Endothelial cell of umbilical vein (primary cell): ENCODE results near the gene SPTBN4. TPM values are rescaled to one million over a fixed set of nuclear protein-coding genes. Genes with fewer than 3 reads are reported as not detected.

Experiments
- BruUV-seq: library from RNA; stranded (reverse); fragments of 400-500 nt; replicated peaks from 2 replicates; lab custom pipeline; 2021; lab: Mats Ljungman, UMichigan
- CTCF ChIA-PET: fragments of 300-600, 350-600 bp; sonication (Branson Sonifier 250); formaldehyde crosslinking; loops from one replicate; lab custom pipeline; 2021; ENCODE audit warnings: antibody characterized with exemption, inconsistent platforms; lab: Charles Lee
- POLR2A ChIA-PET: fragments of 300-600, 350-600 bp; sonication (Branson Sonifier 250); formaldehyde crosslinking; loops from one replicate; lab custom pipeline; 2021; ENCODE audit warnings: antibody characterized with exemption, inconsistent platforms; lab: Charles Lee
- DNase-seq: peaks from one replicate; pipeline ENCODE4 v3.0.0-alpha.2; 2011; ENCODE audit warnings: low read depth, low spot score
- FAIRE-seq: peaks from 2 replicates; lab custom pipeline; 2011; peaks lifted over from hg19 to GRCh38; lab: Jason Lieb, UNC
- H2AFZ ChIP-seq: 2 replicates; pipeline ENCODE4 v1.6.0; 2012; ENCODE audit warnings: low read depth, low read length, control low read depth, inconsistent platforms
- H3K27ac ChIP-seq: 2 replicates; pipeline ENCODE4 v1.5.1; 2011; ENCODE audit warnings: low read depth, mild to moderate bottlenecking, control low read depth, low read length, moderate library complexity; ENCODE audit not compliant: insufficient read depth
- H3K27me3 ChIP-seq, 2 experiments: 2 replicates each; pipeline versions ENCODE4 v1.6.0 to v1.6.1; 2011; ENCODE audit warnings: low read length in 2 of 2, mixed read lengths in 1 of 2; ENCODE audit not compliant: control insufficient read depth in 2 of 2, insufficient read depth in 2 of 2
- H3K36me3 ChIP-seq, 2 experiments: 2 replicates in 1 of 2; 3 replicates in 1 of 2; pipeline ENCODE4 v1.5.1; 2011; ENCODE audit warnings: low read length in 2 of 2, mild to moderate bottlenecking in 1 of 2, moderate library complexity in 1 of 2; ENCODE audit not compliant: control insufficient read depth in 2 of 2, insufficient read depth in 2 of 2; ENCODE audit errors: extremely low read depth in 1 of 2
- H3K4me1 ChIP-seq: 3 replicates; pipeline ENCODE4 v1.5.1; 2011; ENCODE audit warnings: mild to moderate bottlenecking, low read length; ENCODE audit not compliant: control insufficient read depth, insufficient read depth; ENCODE audit errors: extremely low read depth
- H3K4me2 ChIP-seq: 2 replicates; pipeline ENCODE4 v1.6.1; 2011; ENCODE audit warnings: low read length, control low read depth, mixed read lengths; ENCODE audit not compliant: insufficient read depth
- H3K4me3 ChIP-seq, 3 experiments: fragments of 200-600 bp in 1 of 3; sonication (generic), shearing (Covaris generic) in 1 of 3; replicated peaks in 1 of 3; 2 replicates each; pipeline ENCODE4 v1.5.1; 2011 to 2016; ENCODE audit warnings: control low read depth in 3 of 3, low read length in 3 of 3, mild to moderate bottlenecking in 2 of 3, inconsistent platforms in 1 of 3, low read depth in 1 of 3, moderate library complexity in 1 of 3; ENCODE audit not compliant: insufficient read depth in 1 of 3
- H3K79me2 ChIP-seq: 2 replicates; pipeline ENCODE4 v1.6.0; 2012; ENCODE audit warnings: low read length, inconsistent platforms; ENCODE audit not compliant: control insufficient read depth, insufficient read depth
- H3K9ac ChIP-seq: replicated peaks from 2 replicates; pipeline ENCODE3; 2011; ENCODE audit warnings: low read length, control low read depth; ENCODE audit not compliant: insufficient read depth; ENCODE audit errors: extremely low read depth
- H3K9me1 ChIP-seq: replicated peaks from 3 replicates; pipeline ENCODE4 v1.6.0; 2011; ENCODE audit warnings: mild to moderate bottlenecking, low read length; ENCODE audit not compliant: control insufficient read depth, insufficient read depth; ENCODE audit errors: extremely low read depth
- H3K9me3 ChIP-seq: replicated peaks from 2 replicates; pipeline ENCODE4 v1.5.1; 2012; ENCODE audit warnings: low read length, inconsistent platforms; ENCODE audit not compliant: control insufficient read depth, insufficient read depth
- H4K20me1 ChIP-seq: replicated peaks from 2 replicates; pipeline ENCODE3; 2011; ENCODE audit warnings: mild to moderate bottlenecking, low read length; ENCODE audit not compliant: control insufficient read depth, insufficient read depth; ENCODE audit errors: extremely low read depth
- CTCF ChIP-seq, 2 donors: IDR thresholded peaks; 1 replicate in 1 of 2; 2 replicates in 1 of 2; pipeline ENCODE4 v1.5.1; 2011; ENCODE audit warnings: low read length in 2 of 2, mild to moderate bottlenecking in 2 of 2, moderate library complexity in 2 of 2, control low read depth in 1 of 2, inconsistent platforms in 1 of 2, low read depth in 1 of 2; ENCODE audit not compliant: insufficient read depth in 1 of 2; ENCODE audit errors: extremely low read depth in 1 of 2
- EZH2 ChIP-seq: IDR thresholded peaks from 2 replicates; pipeline ENCODE4 v1.6.1; 2012; ENCODE audit warnings: borderline replicate concordance, low read depth, mild to moderate bottlenecking, moderate library complexity, low read length, inconsistent platforms; ENCODE audit not compliant: severe bottlenecking
- MYC ChIP-seq: IDR thresholded peaks from one replicate; pipeline ENCODE4 v1.6.1; 2011; ENCODE audit warnings: mild to moderate bottlenecking, low read depth, low read length
- dilution Hi-C: fragments of 300-500 bp; cut with MboI; formaldehyde crosslinking; loops from one replicate; pipeline ENCODE4 v1.15.0; 2019; ENCODE audit warnings: low sequenced_read_pairs; ENCODE audit not compliant: extremely low pct_ligation_motif_present
- intact Hi-C: fragments of 100-400 bp; cut with micrococcal nuclease; formaldehyde crosslinking; loops from one replicate; pipeline ENCODE4 v1.10.0; 2022
- polyA plus RNA-seq, 4 experiments: library from polyadenylated mRNA; depleted of rRNA in 3 of 4; stranded (reverse) in 3 of 4; unstranded in 1 of 4; fragments of >200 nt; gene quantifications; 2 replicates each; pipeline versions ENCODE4 v1.2.1 to v1.2.3, GENCODE V29; 2011 to 2012; ENCODE audit warnings: missing spikeins in 1 of 4
- total RNA-seq: library from RNA; stranded (reverse); gene quantifications from 2 replicates; pipeline ENCODE4 v1.2.3, GENCODE V29; 2021

Gene SPTBN4
- total and polyA plus RNA-seq, 2 donors (not counting 3 experiments of a cell fraction or from before 2014, with no cell fraction given) = 0.33 TPM; not detected in 1

- Histone ChIP-seq H3K27me3 (peaks cover 4 to 6% of the 10 kb centered on the region in 2 experiments), H3K4me2 (no peak overlapping the region), H3K9me1 (no peaks in the 10 kb centered on the region), H2AFZ (no peak overlapping the region), H3K79me2 (no peaks in the 10 kb centered on the region), H3K4me3 (no peak overlapping the region), H3K27ac (no peak overlapping the region), H3K4me1 (peaks cover 48% of the 10 kb centered on the region), H3K9me3 (no peaks in the 10 kb centered on the region), H4K20me1 (no peaks in the 10 kb centered on the region), H3K36me3 (no peaks in the 10 kb centered on the region), H3K9ac (no peak overlapping the region)
- no peak for TF ChIP-seq MYC
- TF ChIP-seq EZH2 = peak; percentile 71
- no peak for TF ChIP-seq CTCF (IDR thresholded peaks at IDR 0.05; ENCODE audit: extremely low read depth in 1 of 2, insufficient read depth in 1 of 2, low read depth in 1 of 2, low read length in 2 of 2)
- ChIA-PET POLR2A (no interaction called here), CTCF (interaction anchor here (1.0 to 11.0 kb wide), 10 partner anchors 30 to 295 kb away, joined by 3 to 126 read pairs (median 18); partner anchors contain the start of genes BLVRB, C19orf47 and PLD3)
- BruUV-seq = no TSS peak
- intact Hi-C loops = loop anchor here (2.0 to 5.0 kb wide), 5 partner anchors 23 to 253 kb away; partner anchors contain the start of genes C19orf47, PLD3, SERTAD3 and SHKBP1
- DNase-seq (no peak), FAIRE-seq (no peak)
- dilution Hi-C loops = no loop called here
These were observed 133.2 kb downstream of the SPTBN4 start for GRCh38 chr19:40599902-40600569.
